ENCODE measurements around the gene DPYD. TPM values are rescaled to one million over a fixed set of nuclear protein-coding genes. Genes with fewer than 3 reads are reported as not detected.
"Not testable (repeated sequence)": the region's sequence is repeated elsewhere in the genome, so short reads cannot be mapped to it uniquely, and the experiment has no call there.

Gene DPYD
- total RNA-seq, 1 donor from 2014 or later: 11.9 TPM

GRCh38 chr1:97356309-97356708 lies 564.5 kb downstream of the DPYD start:
- DNase-seq (ENCODE audit: low spot score): no peak
- Mint-ChIP-seq H3K36me3 (ENCODE audit: low read depth) (no peaks in the 10 kb centered on the region), H3K4me1 (ENCODE audit: low read depth) (no peaks in the 10 kb centered on the region), H3K9me3 (no peaks in the 10 kb centered on the region), H3K27ac (no peak overlapping the region), H3K4me3 (ENCODE audit: low read depth) (no peak overlapping the region), H3K27me3 (ENCODE audit: low read depth) (no peaks in the 10 kb centered on the region)
- intact Hi-C loops (cut with micrococcal nuclease): no loop called here

DNA sequence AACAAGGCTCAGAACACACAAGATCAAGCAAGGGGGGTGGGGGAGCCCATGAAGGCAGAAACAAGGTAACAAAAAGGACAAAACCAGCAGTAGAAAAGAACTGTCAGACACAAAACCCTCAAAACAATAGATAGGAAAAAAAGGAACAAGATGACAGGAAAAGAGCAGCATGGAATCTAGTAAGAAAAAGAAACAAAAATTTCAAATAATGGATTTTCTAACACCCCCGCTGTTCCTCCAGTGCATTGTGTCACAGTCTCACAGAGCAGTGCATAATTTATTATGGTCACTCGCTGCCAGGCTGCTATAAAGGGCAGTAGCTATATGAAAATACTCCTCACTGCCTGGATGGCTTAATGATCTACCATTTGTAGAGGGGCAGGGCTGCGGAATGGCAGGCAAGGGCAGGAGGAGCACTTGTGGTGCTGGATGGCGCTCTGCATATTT lies 567.9 kb downstream of the DPYD start:
- Mint-ChIP-seq H3K36me3 (ENCODE audit: low read depth) (no peaks in the 10 kb centered on the region), H3K4me1 (ENCODE audit: low read depth) (no peaks in the 10 kb centered on the region), H3K4me3 (ENCODE audit: low read depth) (no peak overlapping the region), H3K9me3 (no peaks in the 10 kb centered on the region), H3K27ac (no peak overlapping the region), H3K27me3 (ENCODE audit: low read depth) (no peaks in the 10 kb centered on the region)
- no peak for DNase-seq (ENCODE audit: low spot score)
- intact Hi-C loops (cut with micrococcal nuclease): no loop called here

GRCh38 chr1:97351846-97352245 lies 569.0 kb downstream of the DPYD start:
- Mint-ChIP-seq H3K27me3 (ENCODE audit: low read depth) (no peaks in the 10 kb centered on the region), H3K9me3 (no peaks in the 10 kb centered on the region), H3K36me3 (ENCODE audit: low read depth) (no peaks in the 10 kb centered on the region), H3K4me1 (ENCODE audit: low read depth) (no peaks in the 10 kb centered on the region), H3K27ac (no peak overlapping the region), H3K4me3 (ENCODE audit: low read depth) (no peak overlapping the region)
- intact Hi-C loops (cut with micrococcal nuclease): no loop called here
- no peak for DNase-seq (ENCODE audit: low spot score)

DNA sequence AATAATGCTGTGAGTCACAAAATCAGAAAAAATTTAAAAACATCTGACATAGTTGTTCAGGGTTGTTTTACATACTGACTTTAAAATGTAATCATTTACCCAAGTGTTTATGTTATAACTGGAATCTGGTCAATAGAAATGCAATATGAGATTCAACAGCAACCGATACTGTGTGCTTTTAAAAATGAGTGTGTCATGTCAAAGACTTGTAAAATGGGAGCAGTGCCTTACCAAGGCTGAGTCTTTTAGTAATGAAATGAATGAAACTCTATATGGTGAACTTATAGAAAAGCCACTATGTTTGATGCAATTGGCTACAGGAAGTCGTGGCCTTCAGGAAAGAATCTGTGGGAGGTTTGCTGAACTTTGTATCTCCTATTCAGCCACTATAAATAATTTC lies 570.2 kb downstream of the DPYD start:
- H3K4me1 Mint-ChIP-seq (ENCODE audit: low read depth): no peaks in the 10 kb centered on the region
- no peaks in the 10 kb centered on the region for H3K27me3 Mint-ChIP-seq (ENCODE audit: low read depth)
- H3K4me3 Mint-ChIP-seq (ENCODE audit: low read depth): no peak overlapping the region
- no peak overlapping the region for H3K27ac Mint-ChIP-seq
- H3K9me3 Mint-ChIP-seq: no peaks in the 10 kb centered on the region
- no peak for DNase-seq (ENCODE audit: low spot score)
- intact Hi-C loops (cut with micrococcal nuclease): no loop called here
- no peaks in the 10 kb centered on the region for H3K36me3 Mint-ChIP-seq (ENCODE audit: low read depth)

- Mint-ChIP-seq H3K4me3 (ENCODE audit: low read depth) (no peak overlapping the region), H3K36me3 (ENCODE audit: low read depth) (no peaks in the 10 kb centered on the region), H3K27me3 (ENCODE audit: low read depth) (no peaks in the 10 kb centered on the region), H3K9me3 (no peaks in the 10 kb centered on the region), H3K27ac (no peak overlapping the region), H3K4me1 (ENCODE audit: low read depth) (no peaks in the 10 kb centered on the region)
- no peak for DNase-seq (ENCODE audit: low spot score)
- intact Hi-C loops (cut with micrococcal nuclease): no loop called here
These were observed 570.6 kb downstream of the DPYD start for GRCh38 chr1:97350241-97350640.

- H3K9me3 Mint-ChIP-seq; H3K4me1 Mint-ChIP-seq (ENCODE audit: low read depth); H3K36me3 Mint-ChIP-seq (ENCODE audit: low read depth); H3K27me3 Mint-ChIP-seq (ENCODE audit: low read depth); H3K27ac Mint-ChIP-seq; H3K4me3 Mint-ChIP-seq (ENCODE audit: low read depth); DNase-seq (ENCODE audit: low spot score); intact Hi-C loops (cut with micrococcal nuclease): not testable (repeated sequence)
These were observed 571.0 kb downstream of the DPYD start for GRCh38 chr1:97349794-97350193.

GRCh38 chr1:97348599-97349265 lies 572.1 kb downstream of the DPYD start:
- Mint-ChIP-seq H3K27ac (no peak overlapping the region), H3K4me3 (ENCODE audit: low read depth) (no peak overlapping the region), H3K4me1 (ENCODE audit: low read depth) (no peaks in the 10 kb centered on the region), H3K27me3 (ENCODE audit: low read depth) (no peaks in the 10 kb centered on the region), H3K36me3 (ENCODE audit: low read depth) (no peaks in the 10 kb centered on the region), H3K9me3 (no peaks in the 10 kb centered on the region)
- no peak for DNase-seq (ENCODE audit: low spot score)
- intact Hi-C loops (cut with micrococcal nuclease): no loop called here

DNA sequence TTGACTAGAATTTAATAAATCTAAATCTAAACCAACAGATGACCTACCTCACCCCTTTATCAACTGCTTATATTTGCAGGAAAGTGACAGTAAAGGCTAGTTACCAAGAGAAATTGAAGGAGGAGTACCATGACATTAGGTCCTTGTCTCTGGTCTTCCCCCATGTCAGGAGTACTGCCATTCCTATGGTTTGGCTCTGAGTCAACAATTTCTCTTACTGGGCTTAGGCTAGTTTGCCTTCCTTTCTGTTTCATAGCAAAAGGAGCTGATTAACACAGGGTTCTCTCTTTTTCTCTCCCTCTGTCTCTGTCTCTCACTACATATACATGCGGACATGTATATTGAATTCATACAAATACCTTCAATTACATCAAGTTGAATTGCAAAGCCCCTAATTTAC lies 579.9 kb downstream of the DPYD start:
- H3K9me3 Mint-ChIP-seq: no peaks in the 10 kb centered on the region

GRCh38 chr1:97338347-97338746 lies 582.5 kb downstream of the DPYD start:
- Mint-ChIP-seq H3K4me1 (ENCODE audit: low read depth) (no peaks in the 10 kb centered on the region), H3K27ac (no peak overlapping the region), H3K27me3 (ENCODE audit: low read depth) (no peaks in the 10 kb centered on the region), H3K9me3 (no peaks in the 10 kb centered on the region), H3K36me3 (ENCODE audit: low read depth) (no peaks in the 10 kb centered on the region), H3K4me3 (ENCODE audit: low read depth) (no peak overlapping the region)
- DNase-seq (ENCODE audit: low spot score): no peak
- intact Hi-C loops (cut with micrococcal nuclease): no loop called here

More for the DNA sequence above, 579.9 kb downstream of the DPYD start:
- Mint-ChIP-seq H3K4me3 (ENCODE audit: low read depth) (no peak overlapping the region), H3K36me3 (ENCODE audit: low read depth) (no peaks in the 10 kb centered on the region), H3K4me1 (ENCODE audit: low read depth) (no peaks in the 10 kb centered on the region), H3K27ac (no peak overlapping the region), H3K27me3 (ENCODE audit: low read depth) (no peaks in the 10 kb centered on the region)
- intact Hi-C loops (cut with micrococcal nuclease): no loop called here
- DNase-seq (ENCODE audit: low spot score): no peak

DNA sequence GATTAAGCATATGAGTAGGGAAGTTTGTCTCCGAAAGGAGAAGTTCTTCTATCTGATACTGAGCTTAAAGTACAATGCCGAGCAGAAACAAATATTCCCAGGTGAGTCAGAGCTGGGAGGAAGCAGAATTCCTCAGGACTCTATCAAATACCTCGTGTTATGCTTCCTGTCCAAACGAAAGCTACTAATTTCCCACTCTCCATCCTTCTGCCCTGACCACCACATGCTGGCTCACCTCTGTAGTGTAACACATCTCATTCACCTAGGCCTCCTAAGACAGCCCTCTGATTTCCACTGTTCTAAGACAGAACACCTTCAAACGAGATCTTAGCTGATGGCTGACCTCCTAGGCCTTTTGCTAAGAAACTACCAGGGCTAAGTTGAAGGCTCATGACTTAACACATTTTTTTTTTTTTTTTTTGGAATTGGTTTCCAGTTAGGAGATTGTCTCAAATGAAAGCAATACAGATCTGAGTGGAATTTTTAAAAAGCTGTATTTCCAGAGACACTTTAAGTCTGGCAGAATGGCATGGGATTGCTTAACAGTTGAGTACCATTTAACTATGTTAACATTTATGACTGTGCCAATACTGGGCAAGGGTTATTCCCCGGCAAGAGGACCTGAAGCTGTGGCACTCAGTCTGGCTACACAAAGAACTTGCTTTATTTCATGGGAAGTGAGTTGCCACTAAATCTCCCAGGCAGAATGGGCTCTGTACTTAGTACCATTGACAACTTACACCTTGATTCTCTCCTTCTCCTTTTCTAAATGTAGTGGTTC lies 583.4 kb downstream of the DPYD start:
- Mint-ChIP-seq H3K4me3 (ENCODE audit: low read depth) (no peak overlapping the region), H3K27ac (no peak overlapping the region), H3K9me3 (no peaks in the 10 kb centered on the region), H3K27me3 (ENCODE audit: low read depth) (no peaks in the 10 kb centered on the region), H3K36me3 (ENCODE audit: low read depth) (no peaks in the 10 kb centered on the region), H3K4me1 (ENCODE audit: low read depth) (no peaks in the 10 kb centered on the region)
- DNase-seq (ENCODE audit: low spot score): no peak
- intact Hi-C loops (cut with micrococcal nuclease): no loop called here

DNA sequence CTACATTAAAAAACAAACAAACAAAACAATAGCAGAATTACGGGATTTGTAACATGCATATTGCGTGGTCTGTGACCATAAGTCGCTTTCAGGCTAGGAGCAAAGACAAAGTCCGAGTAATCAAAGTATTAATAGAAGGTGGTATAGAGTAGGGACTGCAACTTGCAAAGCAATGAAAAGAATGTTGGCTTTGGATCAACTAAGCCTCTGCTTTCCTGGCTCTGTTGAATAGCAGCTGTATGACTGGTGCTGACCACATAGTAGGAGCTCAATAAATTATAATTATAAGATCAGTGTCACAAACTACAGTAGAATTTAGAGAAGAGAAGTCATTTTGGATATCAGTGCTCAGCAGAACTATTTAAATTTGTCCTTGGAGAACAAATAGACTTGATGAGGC lies 586.4 kb downstream of the DPYD start:
- Mint-ChIP-seq H3K4me3 (ENCODE audit: low read depth) (no peak overlapping the region), H3K27ac (no peak overlapping the region), H3K4me1 (ENCODE audit: low read depth) (no peaks in the 10 kb centered on the region), H3K27me3 (ENCODE audit: low read depth) (no peaks in the 10 kb centered on the region), H3K36me3 (ENCODE audit: low read depth) (no peaks in the 10 kb centered on the region), H3K9me3 (no peaks in the 10 kb centered on the region)
- intact Hi-C loops (cut with micrococcal nuclease): no loop called here
- DNase-seq (ENCODE audit: low spot score): no peak

DNA sequence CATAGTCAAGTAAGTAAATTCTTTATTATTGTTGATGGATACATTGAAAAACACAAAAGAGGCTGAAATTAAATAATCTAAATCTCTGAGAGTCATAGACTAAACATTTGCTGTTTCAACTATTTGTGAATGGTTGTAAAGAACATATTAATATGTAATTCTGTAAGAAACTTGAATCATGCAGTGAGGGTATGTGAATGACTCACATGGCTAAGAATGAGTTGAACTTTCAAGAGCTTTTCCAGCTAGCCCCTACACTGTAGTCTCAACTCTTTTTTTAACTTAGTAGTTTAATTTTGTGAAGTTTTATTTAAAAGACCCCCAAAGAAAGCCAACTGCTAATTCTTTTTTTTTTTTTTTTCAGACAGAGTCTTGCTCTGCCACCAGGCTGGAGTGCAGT lies 588.1 kb downstream of the DPYD start:
- Mint-ChIP-seq H3K9me3 (no peaks in the 10 kb centered on the region), H3K36me3 (ENCODE audit: low read depth) (no peaks in the 10 kb centered on the region), H3K4me3 (ENCODE audit: low read depth) (no peak overlapping the region), H3K4me1 (ENCODE audit: low read depth) (no peaks in the 10 kb centered on the region), H3K27me3 (ENCODE audit: low read depth) (no peaks in the 10 kb centered on the region), H3K27ac (no peak overlapping the region)
- no peak for DNase-seq (ENCODE audit: low spot score)
- intact Hi-C loops (cut with micrococcal nuclease): no loop called here

- no peak overlapping the region for H3K27ac Mint-ChIP-seq
- intact Hi-C loops (cut with micrococcal nuclease): no loop called here
- no peaks in the 10 kb centered on the region for H3K27me3 Mint-ChIP-seq (ENCODE audit: low read depth)
- H3K36me3 Mint-ChIP-seq (ENCODE audit: low read depth): no peaks in the 10 kb centered on the region
- no peaks in the 10 kb centered on the region for H3K9me3 Mint-ChIP-seq
- DNase-seq (ENCODE audit: low spot score): no peak
- no peak overlapping the region for H3K4me3 Mint-ChIP-seq (ENCODE audit: low read depth)
- H3K4me1 Mint-ChIP-seq (ENCODE audit: low read depth): peaks cover 1% of the 10 kb centered on the region
These were observed 589.7 kb downstream of the DPYD start for GRCh38 chr1:97331165-97331564.
